WTC11 (cell line): ENCODE data around the gene LCP1.

Experiments used
- CTCF ChIP-seq: fragments of 200-600 bp; IDR thresholded peaks from 2 replicates; pipeline ENCODE4 v1.8.0; 2022; ENCODE audit warnings: antibody characterized with exemption
- MXD4 ChIP-seq: fragments of 250-450 bp; sonication (Bioruptor Pico); IDR thresholded peaks from 2 replicates; pipeline ENCODE4 v1.8.0; 2021; ENCODE audit warnings: mild to moderate bottlenecking, moderate library complexity, borderline replicate concordance
- NR2C2 ChIP-seq: sonication (generic); formaldehyde crosslinking; IDR thresholded peaks from 2 replicates; pipeline ENCODE4 v1.8.0; 2022; ENCODE audit warnings: mild to moderate bottlenecking, missing genetic modification reagents
- PRDM15 ChIP-seq: sonication (generic); formaldehyde crosslinking; IDR thresholded peaks from 2 replicates; pipeline ENCODE4 v1.8.0; 2022; ENCODE audit warnings: missing genetic modification reagents
- ZNF121 ChIP-seq: sonication (generic); formaldehyde crosslinking; IDR thresholded peaks from 2 replicates; pipeline ENCODE4 v1.8.0; 2023; ENCODE audit warnings: missing genetic modification reagents

- no peak for TF ChIP-seq ZNF121
- no peak for TF ChIP-seq CTCF
- no peak for TF ChIP-seq PRDM15 (CRISPR knock-in tag)
- no peak for TF ChIP-seq NR2C2 (CRISPR knock-in tag)
- no peak for TF ChIP-seq MXD4 (CRISPR knock-in tag)
Measured at GRCh38 chr13:46102255-46102605, 79.7 kb downstream of the LCP1 start.
